ENCODE results near the gene CNNM2. TPM values are rescaled to one million over a fixed set of nuclear protein-coding genes. Genes with fewer than 3 reads are reported as not detected.
A peak's percentile ranks its signal among the peaks of the same experiment; 100 is the strongest.
"Not testable (repeated sequence)": the region's sequence is repeated elsewhere in the genome, so short reads cannot be mapped to it uniquely, and the experiment has no call there.

The CNNM2 gene
- total RNA-seq, 3 donors from 2014 or later = 22.6 to 53.2 (median 27.3) TPM

GRCh38 chr10:102965311-102965851 lies 47.3 kb downstream of the CNNM2 start:
- TF ChIP-seq CTCF (IDR thresholded peaks at IDR 0.05) = no peak
- DNase-seq (no peak), ATAC-seq (peak; percentile 86)
- intact Hi-C loops (cut with DNase I, micrococcal nuclease) = no loop called here
- Histone ChIP-seq H3K4me3 (no peak overlapping the region), H3K4me1 (ENCODE audit: low read depth) (peaks cover 35% of the 10 kb centered on the region), H3K36me3 (ENCODE audit: low read depth) (no peaks in the 10 kb centered on the region), H3K9me3 (no peaks in the 10 kb centered on the region)

GRCh38 chr10:102967123-102967522 lies 49.0 kb downstream of the CNNM2 start:
- Histone ChIP-seq H3K9me3 (no peaks in the 10 kb centered on the region), H3K36me3 (ENCODE audit: low read depth) (no peaks in the 10 kb centered on the region), H3K4me1 (ENCODE audit: low read depth) (peaks cover 42% of the 10 kb centered on the region), H3K4me3 (no peak overlapping the region)
- TF ChIP-seq CTCF (IDR thresholded peaks at IDR 0.05) = no peak
- intact Hi-C loops (cut with DNase I, micrococcal nuclease) = no loop called here
- DNase-seq = peak in 1 of 3 donors; percentile 36
- peak; percentile 83 for ATAC-seq

GRCh38 chr10:102970562-102971340 lies 52.7 kb downstream of the CNNM2 start:
- H3K36me3 ChIP-seq (ENCODE audit: low read depth) = no peaks in the 10 kb centered on the region
- peaks cover 43% of the 10 kb centered on the region for H3K4me1 ChIP-seq (ENCODE audit: low read depth)
- no peak for TF ChIP-seq CTCF (IDR thresholded peaks at IDR 0.05)
- no peak for DNase-seq
- H3K9me3 ChIP-seq = no peaks in the 10 kb centered on the region
- no peak overlapping the region for H3K4me3 ChIP-seq
- ATAC-seq = no peak
- intact Hi-C loops (cut with DNase I, micrococcal nuclease) = no loop called here

GRCh38 chr10:102975483-102976379 lies 57.6 kb downstream of the CNNM2 start:
- Histone ChIP-seq H3K4me1 (ENCODE audit: low read depth) (peaks cover 26% of the 10 kb centered on the region), H3K4me3 (no peak overlapping the region), H3K36me3 (ENCODE audit: low read depth) (no peaks in the 10 kb centered on the region), H3K9me3 (no peaks in the 10 kb centered on the region)
- intact Hi-C loops (cut with DNase I, micrococcal nuclease) = no loop called here
- DNase-seq (no peak), ATAC-seq (peak; percentile 46)
- no peak for TF ChIP-seq CTCF (IDR thresholded peaks at IDR 0.05)

- peaks cover 25% of the 10 kb centered on the region for H3K4me1 ChIP-seq (ENCODE audit: low read depth)
- DNase-seq (peak in 1 of 3 donors; percentile 49), ATAC-seq (peak; percentile 94)
Measured at GRCh38 chr10:102976380-102976726, 58.3 kb downstream of the CNNM2 start.

GRCh38 chr10:102982296-102982695 lies 64.2 kb downstream of the CNNM2 start:
- H3K36me3 ChIP-seq (ENCODE audit: low read depth) = no peaks in the 10 kb centered on the region
- no peaks in the 10 kb centered on the region for H3K9me3 ChIP-seq
- no peak overlapping the region for H3K4me3 ChIP-seq
- TF ChIP-seq CTCF (IDR thresholded peaks at IDR 0.05) = no peak
- intact Hi-C loops (cut with DNase I, micrococcal nuclease) = no loop called here
- no peaks in the 10 kb centered on the region for H3K4me1 ChIP-seq (ENCODE audit: low read depth)
- DNase-seq (no peak), ATAC-seq (no peak)

More at GRCh38 chr10:102976380-102976726, 58.3 kb downstream of the CNNM2 start:
- H3K36me3 ChIP-seq (ENCODE audit: low read depth); H3K4me3 ChIP-seq; intact Hi-C loops (cut with DNase I, micrococcal nuclease); H3K9me3 ChIP-seq: not testable (repeated sequence)

Measured in mucosa of descending colon (tissue), 3 donors.